HCT116 (cell line): ENCODE data around the gene ANOS1. TPM values are rescaled to one million over a fixed set of nuclear protein-coding genes. Genes with fewer than 3 reads are reported as not detected.

Experiments used
- ATAC-seq: fragments of 200-7000 bp; cut with Tn5 transposase; 2 replicates; pipeline ENCODE4 v1.9.1; 2020; ENCODE audit warnings: mild to moderate bottlenecking, moderate library complexity
- BruUV-seq: library from RNA; stranded (reverse); fragments of 400-500 nt; replicated peaks from 2 replicates; lab custom pipeline; 2021; lab: Mats Ljungman, UMichigan
- CTCF ChIA-PET: fragments of 300-600 bp; sonication (Branson Sonifier 250); formaldehyde crosslinking; loops from one replicate; lab custom pipeline; 2021; ENCODE audit warnings: antibody characterized with exemption; lab: Charles Lee
- POLR2A ChIA-PET: fragments of 300-600, 350-600 bp; sonication (Branson Sonifier 250); formaldehyde crosslinking; loops from one replicate; lab custom pipeline; 2021; ENCODE audit warnings: antibody characterized with exemption; lab: Charles Lee
- RAD21 ChIA-PET, 2 experiments: fragments of 300-600 bp; sonication (Branson Sonifier 250); formaldehyde crosslinking; loops; one replicate each; lab custom pipeline; 2023; ENCODE audit warnings: low total read pairs in 2 of 2; ENCODE audit not compliant: uncharacterized antibody in 2 of 2, unreplicated experiment in 2 of 2, low non-redundant PET in 1 of 2; lab: Charles Lee
- DNase-seq: peaks from one replicate; pipeline ENCODE4 v3.0.0-alpha.2; 2010; ENCODE audit warnings: low read depth, low spot score
- H2AFZ ChIP-seq: fragments of 200-600 bp; shearing (Covaris generic), sonication (generic); 2 replicates; pipeline ENCODE4 v1.6.1; 2017; ENCODE audit warnings: low read depth, mixed run types, mixed read lengths, antibody characterized with exemption, low read length; ENCODE audit not compliant: poor library complexity, severe bottlenecking
- H3K27ac ChIP-seq: 2 replicates; pipeline ENCODE4 v1.5.1; 2012; ENCODE audit warnings: low read depth, low read length
- H3K27me3 ChIP-seq: fragments of 200-600 bp; sonication (generic); 2 replicates; pipeline ENCODE4 v1.6.1; 2016; ENCODE audit warnings: mixed run types, low read length, mixed read lengths; ENCODE audit not compliant: insufficient read depth
- H3K36me3 ChIP-seq, 2 experiments: fragments of 200-500 bp in 1 of 2; fragments of 200-600 bp in 1 of 2; sonication (Bioruptor generic) in 1 of 2; sonication (generic) in 1 of 2; 2 replicates each; pipeline versions ENCODE4 v1.5.1 to v1.6.1; 2014 to 2016; ENCODE audit warnings: low read length in 2 of 2, inconsistent platforms in 1 of 2, mixed read lengths in 1 of 2, mixed run types in 1 of 2; ENCODE audit not compliant: insufficient read depth in 2 of 2, control insufficient read depth in 1 of 2
- H3K4me1 ChIP-seq, 2 experiments: fragments of 200-600 bp in 1 of 2; sonication (generic) in 1 of 2; 2 replicates each; pipeline versions ENCODE4 v1.5.1 to v1.6.1; 2012 to 2017; ENCODE audit warnings: low read length in 2 of 2, inconsistent platforms in 1 of 2, mild to moderate bottlenecking in 1 of 2, mixed read lengths in 1 of 2, mixed run types in 1 of 2, moderate library complexity in 1 of 2; ENCODE audit not compliant: insufficient read depth in 2 of 2, control insufficient read depth in 1 of 2
- H3K4me2 ChIP-seq: fragments of 200-600 bp; sonication (generic); 2 replicates; pipeline ENCODE4 v1.6.1; 2017; ENCODE audit warnings: mixed run types, low read length, mixed read lengths
- H3K4me3 ChIP-seq, 2 experiments: fragments of 200-600 bp in 1 of 2; sonication (generic) in 1 of 2; replicated peaks in 1 of 2; 2 replicates each; pipeline ENCODE4 v1.5.1; 2011 to 2016; ENCODE audit warnings: low read length in 2 of 2, control low read depth in 1 of 2, low read depth in 1 of 2, mild to moderate bottlenecking in 1 of 2, mixed read lengths in 1 of 2, mixed run types in 1 of 2
- H3K79me2 ChIP-seq: fragments of 200-600 bp; sonication (generic); 2 replicates; pipeline ENCODE4 v1.6.1; 2017; ENCODE audit warnings: mild to moderate bottlenecking, mixed run types, low read length, moderate library complexity, mixed read lengths; ENCODE audit not compliant: insufficient read depth
- H3K9ac ChIP-seq: fragments of 200-600 bp; sonication (generic); 2 replicates; pipeline ENCODE4 v1.6.1; 2016; ENCODE audit warnings: low read length, mixed read lengths
- H3K9me2 ChIP-seq: fragments of 200-600 bp; sonication (generic), shearing (Covaris generic); 2 replicates; pipeline ENCODE4 v1.6.1; 2017; ENCODE audit warnings: mixed run types, mild to moderate bottlenecking, moderate library complexity; ENCODE audit not compliant: insufficient read depth
- H3K9me3 ChIP-seq, 2 experiments: fragments of 200-500 bp in 1 of 2; fragments of 200-600 bp in 1 of 2; sonication (Bioruptor generic) in 1 of 2; sonication (generic) in 1 of 2; 2 replicates each; pipeline ENCODE4 v1.6.1; 2014 to 2017; ENCODE audit warnings: low read length in 2 of 2, mixed read lengths in 2 of 2, inconsistent platforms in 1 of 2, low read depth in 1 of 2, mild to moderate bottlenecking in 1 of 2, mixed run types in 1 of 2, moderate library complexity in 1 of 2; ENCODE audit not compliant: control insufficient read depth in 1 of 2, insufficient read depth in 1 of 2
- H4K20me1 ChIP-seq: fragments of 200-600 bp; sonication (generic), shearing (Covaris generic); 2 replicates; pipeline ENCODE4 v1.6.1; 2017; ENCODE audit warnings: mixed run types, mild to moderate bottlenecking, moderate library complexity; ENCODE audit not compliant: insufficient read depth
- ATF3 ChIP-seq: IDR thresholded peaks from 2 replicates; pipeline ENCODE4 v1.6.1; 2012
- CBX3 ChIP-seq: IDR thresholded peaks from 2 replicates; pipeline ENCODE4 v1.6.1; 2012; ENCODE audit warnings: low read depth
- CEBPB ChIP-seq: IDR thresholded peaks from 2 replicates; pipeline ENCODE4 v1.6.1; 2012; ENCODE audit warnings: low read depth
- EGR1 ChIP-seq: IDR thresholded peaks from 2 replicates; pipeline ENCODE4 v1.6.1; 2012; ENCODE audit warnings: low read depth
- ELF1 ChIP-seq: IDR thresholded peaks from 2 replicates; pipeline ENCODE4 v1.6.1; 2012; ENCODE audit warnings: low read depth, borderline replicate concordance
- EZH2 ChIP-seq: fragments of 200-600 bp; sonication (generic); IDR thresholded peaks from 2 replicates; pipeline ENCODE4 v1.6.1; 2017; ENCODE audit warnings: antibody characterized with exemption, mixed run types
- EZH2phosphoT487 ChIP-seq: fragments of 200-600 bp; IDR thresholded peaks from 2 replicates; pipeline ENCODE4 v1.6.1; 2018; ENCODE audit warnings: antibody characterized with exemption, borderline replicate concordance
- FOSL1 ChIP-seq: IDR thresholded peaks from 2 replicates; pipeline ENCODE4 v1.6.1; 2012; ENCODE audit warnings: low read depth
- JUND ChIP-seq: IDR thresholded peaks from 2 replicates; pipeline ENCODE4 v1.6.1; 2012
- MAX ChIP-seq: IDR thresholded peaks from 2 replicates; pipeline ENCODE4 v1.6.1; 2012
- POLR2A ChIP-seq: IDR thresholded peaks from 2 replicates; pipeline ENCODE4 v1.7.0; 2011; ENCODE audit warnings: borderline replicate concordance; ENCODE audit not compliant: insufficient read depth, insufficient read length; ENCODE audit errors: extremely low read depth
- RAD21 ChIP-seq: IDR thresholded peaks from 2 replicates; pipeline ENCODE4 v1.6.1; 2012; ENCODE audit warnings: low read depth, mild to moderate bottlenecking
- REST ChIP-seq: IDR thresholded peaks from 2 replicates; pipeline ENCODE4 v1.6.1; 2012; ENCODE audit warnings: low read depth
- SRF ChIP-seq: IDR thresholded peaks from 2 replicates; pipeline ENCODE4 v1.6.1; 2012; ENCODE audit warnings: low read depth
- TCF7L2 ChIP-seq: IDR thresholded peaks from 2 replicates; pipeline ENCODE4 v1.7.0; 2011; ENCODE audit warnings: borderline replicate concordance, inconsistent platforms; ENCODE audit not compliant: insufficient read depth, insufficient read length; ENCODE audit errors: extremely low read depth
- YY1 ChIP-seq: IDR thresholded peaks from 2 replicates; pipeline ENCODE4 v1.6.1; 2011; ENCODE audit warnings: low read length, low read depth, moderate library complexity, mild to moderate bottlenecking; ENCODE audit not compliant: insufficient replicate concordance; ENCODE audit errors: extremely low read depth
- ZFX ChIP-seq: fragments of 450-650 bp; IDR thresholded peaks from 2 replicates; pipeline ENCODE4 v1.6.1; 2017
- intact Hi-C: fragments of 100-400 bp; cut with micrococcal nuclease; formaldehyde crosslinking; loops from 2 replicates; pipeline ENCODE4 v1.10.0; 2022
- total RNA-seq: library from RNA; stranded (reverse); gene quantifications from one replicate; pipeline ENCODE4 v1.2.1, GENCODE V29; 2021; ENCODE audit not compliant: unreplicated experiment

Gene ANOS1
- total RNA-seq, 1 experiment from 2014 or later, result 0.12 TPM

- Histone ChIP-seq H3K9me3 (no peaks in the 10 kb centered on the region), H3K79me2 (no peaks in the 10 kb centered on the region), H3K9me2 (no peaks in the 10 kb centered on the region), H2AFZ (no peak overlapping the region), H3K4me1 (no peaks in the 10 kb centered on the region), H3K4me3 (no peak overlapping the region), H3K27me3 (no peaks in the 10 kb centered on the region), H3K9ac (no peak overlapping the region), H3K4me2 (no peak overlapping the region), H4K20me1 (no peaks in the 10 kb centered on the region), H3K36me3 (no peaks in the 10 kb centered on the region), H3K27ac (no peak overlapping the region)
- ChIA-PET RAD21 (no interaction called here), POLR2A (no interaction called here), CTCF (no interaction called here)
- no peak for DNase-seq
- no peak for ATAC-seq
- TF ChIP-seq ZFX (no peak), TCF7L2 (no peak), ELF1 (no peak)
- intact Hi-C loops, result no loop called here
- BruUV-seq, result no TSS peak
Observed at GRCh38 chrX:8520791-8521190, 211.1 kb downstream of the ANOS1 start.

GRCh38 chrX:8520178-8520577, 211.8 kb downstream of the ANOS1 start:
- POLR2A ChIA-PET, result no interaction called here
- Histone ChIP-seq H4K20me1 (no peaks in the 10 kb centered on the region), H2AFZ (no peak overlapping the region), H3K27me3 (no peaks in the 10 kb centered on the region), H3K36me3 (no peaks in the 10 kb centered on the region), H3K9ac (no peak overlapping the region), H3K9me3 (no peaks in the 10 kb centered on the region), H3K9me2 (no peaks in the 10 kb centered on the region), H3K4me1 (no peaks in the 10 kb centered on the region), H3K79me2 (no peaks in the 10 kb centered on the region)
- DNase-seq, result no peak
- intact Hi-C loops, result no loop called here
- CTCF ChIA-PET, result no interaction called here
- RAD21 ChIA-PET, result no interaction called here
- ATAC-seq, result no peak
- TF ChIP-seq RAD21 (no peak), YY1 (no peak), TCF7L2 (no peak), ATF3 (no peak), SRF (no peak), EZH2 (no peak), EGR1 (no peak), REST (no peak), MAX (no peak), CEBPB (no peak), EZH2phosphoT487 (no peak), CBX3 (no peak), JUND (no peak), POLR2A (no peak), FOSL1 (no peak)
- TF ChIP-seq, all 23 proteins: peak for 0
- Histone ChIP-seq H3K27ac (no peak overlapping the region), H3K4me3 (no peak overlapping the region), H3K4me2 (no peak overlapping the region)
- no TSS peak for BruUV-seq
